T-helper 1 cell treated with Interleukin-12 subunit alpha and Interleukin-12 subunit beta and Interleukin-4 antibody, amounts not matched to agents 30 μg/mL and 1 μg/mL, for 36 hours (primary cell): ENCODE measurements around the gene ITSN1.
"Not testable (repeated sequence)": the region's sequence is repeated elsewhere in the genome, so short reads cannot be mapped to it uniquely, and the experiment has no call there.

Source experiments
- H3K27ac Mint-ChIP-seq: one replicate; pipeline ENCODE4 v1.8.0; 2021; ENCODE audit warnings: mild to moderate bottlenecking, mixed read lengths
- H3K27me3 Mint-ChIP-seq: one replicate; pipeline ENCODE4 v1.8.0; 2021; ENCODE audit warnings: low read depth, mixed read lengths
- H3K36me3 Mint-ChIP-seq: one replicate; pipeline ENCODE4 v1.8.0; 2021; ENCODE audit warnings: low read depth, mixed read lengths
- H3K4me1 Mint-ChIP-seq: one replicate; pipeline ENCODE4 v1.8.0; 2021; ENCODE audit warnings: low read depth, mixed read lengths
- H3K4me3 Mint-ChIP-seq: one replicate; pipeline ENCODE4 v1.8.0; 2021; ENCODE audit warnings: mild to moderate bottlenecking, moderate library complexity, mixed read lengths
- H3K9me3 Mint-ChIP-seq: one replicate; pipeline ENCODE4 v1.8.0; 2021; ENCODE audit warnings: mixed read lengths

The ITSN1 gene

GRCh38 chr21:33703750-33704606 lies 61.7 kb downstream of the ITSN1 start:
- Mint-ChIP-seq H3K36me3 (no peaks in the 10 kb centered on the region), H3K4me1 (peaks cover 6% of the 10 kb centered on the region), H3K4me3 (no peak overlapping the region), H3K27ac (peak overlapping the region; percentile 54), H3K9me3 (peaks cover 3% of the 10 kb centered on the region), H3K27me3 (no peaks in the 10 kb centered on the region)

DNA sequence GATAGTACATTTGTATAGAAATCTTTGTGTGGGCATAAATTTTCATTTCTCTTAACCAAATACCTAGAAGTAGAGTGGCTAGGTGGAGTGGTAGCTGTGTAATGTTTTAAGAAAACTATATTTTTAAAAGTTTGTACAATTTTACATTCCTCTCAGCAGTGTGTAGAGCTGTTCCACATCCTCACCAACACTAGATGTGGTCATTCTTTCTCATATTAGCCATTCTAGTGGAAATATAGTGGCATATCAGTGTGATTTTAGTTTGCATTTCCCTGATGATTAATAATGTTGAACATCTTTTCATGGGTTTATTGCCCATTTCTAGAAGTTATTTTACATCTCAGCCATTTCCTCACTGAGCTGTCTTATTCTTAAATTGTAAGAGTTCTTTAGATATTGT lies 65.5 kb downstream of the ITSN1 start:
- H3K4me3 Mint-ChIP-seq, result no peak overlapping the region
- no peaks in the 10 kb centered on the region for H3K27me3 Mint-ChIP-seq
- peaks cover 6% of the 10 kb centered on the region for H3K4me1 Mint-ChIP-seq
- H3K36me3 Mint-ChIP-seq, result no peaks in the 10 kb centered on the region
- peaks cover 7% of the 10 kb centered on the region for H3K9me3 Mint-ChIP-seq
- no peak overlapping the region for H3K27ac Mint-ChIP-seq

DNA sequence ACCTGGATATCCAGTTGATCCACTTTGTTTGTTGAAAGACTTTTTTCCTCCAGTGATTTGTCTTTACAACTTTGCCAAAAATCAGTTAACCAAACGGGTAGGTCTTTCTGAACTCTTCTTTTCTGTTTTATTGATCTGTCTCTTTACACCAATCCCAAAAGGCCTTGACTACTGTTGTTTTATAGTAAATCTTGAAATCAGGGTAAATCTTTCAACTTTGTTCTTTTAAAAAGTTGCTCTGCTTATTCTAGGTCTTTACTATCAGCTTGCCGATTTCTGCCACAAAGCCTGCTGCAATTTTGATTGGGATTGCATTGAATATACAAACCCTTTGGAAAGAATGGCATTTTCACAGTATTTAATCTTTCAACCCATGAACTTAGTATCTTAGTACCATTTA lies 66.6 kb downstream of the ITSN1 start:
- peaks cover 5% of the 10 kb centered on the region for H3K4me1 Mint-ChIP-seq
- no peak overlapping the region for H3K4me3 Mint-ChIP-seq
- peaks cover 7% of the 10 kb centered on the region for H3K9me3 Mint-ChIP-seq
- H3K36me3 Mint-ChIP-seq, result no peaks in the 10 kb centered on the region
- no peaks in the 10 kb centered on the region for H3K27me3 Mint-ChIP-seq
- no peak overlapping the region for H3K27ac Mint-ChIP-seq

- peaks cover 7% of the 10 kb centered on the region for H3K9me3 Mint-ChIP-seq
- no peaks in the 10 kb centered on the region for H3K4me1 Mint-ChIP-seq
- peaks cover 3% of the 10 kb centered on the region for H3K27me3 Mint-ChIP-seq
- no peak overlapping the region for H3K27ac Mint-ChIP-seq
- no peak overlapping the region for H3K4me3 Mint-ChIP-seq
- H3K36me3 Mint-ChIP-seq, result no peaks in the 10 kb centered on the region
These were observed 69.9 kb downstream of the ITSN1 start for GRCh38 chr21:33712022-33712803.

- H3K4me3 Mint-ChIP-seq, result no peak overlapping the region
- H3K4me1 Mint-ChIP-seq, result no peaks in the 10 kb centered on the region
- no peaks in the 10 kb centered on the region for H3K36me3 Mint-ChIP-seq
- no peaks in the 10 kb centered on the region for H3K27me3 Mint-ChIP-seq
- H3K27ac Mint-ChIP-seq, result no peak overlapping the region
- H3K9me3 Mint-ChIP-seq, result no peaks in the 10 kb centered on the region
These were observed 78.8 kb downstream of the ITSN1 start for GRCh38 chr21:33721081-33721480.

DNA sequence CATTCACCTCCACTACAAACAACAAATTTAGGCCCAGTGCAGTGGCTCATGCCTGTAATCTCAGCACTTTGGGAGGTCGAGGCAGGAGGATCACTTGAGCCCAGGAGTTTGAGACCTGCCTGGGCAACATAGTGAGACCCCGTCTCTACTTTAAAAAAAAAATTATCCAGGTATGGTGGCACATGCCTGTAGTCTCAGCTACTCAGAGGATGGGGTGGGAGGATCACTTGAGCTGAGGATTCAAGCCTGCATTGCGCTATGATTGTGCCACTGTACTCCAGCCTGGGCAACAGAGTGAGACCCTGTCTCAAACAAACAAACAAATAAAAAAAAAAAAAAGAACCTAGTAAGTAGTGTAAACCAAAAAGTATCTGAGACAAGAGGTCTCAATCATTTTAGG lies 86.8 kb downstream of the ITSN1 start:
- not testable (repeated sequence) for H3K9me3 Mint-ChIP-seq, H3K4me3 Mint-ChIP-seq, H3K27ac Mint-ChIP-seq

DNA sequence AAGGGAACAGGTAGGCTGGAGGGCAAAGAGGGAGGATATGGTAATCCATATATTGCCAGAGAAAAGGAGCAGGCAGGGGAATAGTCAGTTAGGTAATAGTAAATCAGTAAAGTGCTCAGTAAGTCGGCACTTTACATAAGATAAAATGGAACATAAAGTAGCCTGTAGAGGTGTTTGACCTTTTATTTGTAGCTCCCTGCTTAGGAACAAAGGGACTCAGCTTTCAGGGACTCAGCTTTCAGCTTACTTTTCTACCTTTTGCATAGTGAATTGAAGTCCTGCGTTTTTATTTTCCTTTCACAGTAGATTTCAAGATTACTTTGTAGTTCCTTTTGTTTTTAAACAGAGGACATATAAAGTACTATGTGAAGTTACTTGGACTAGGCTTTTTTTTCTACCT lies 87.3 kb downstream of the ITSN1 start:
- Mint-ChIP-seq H3K27me3 (no peaks in the 10 kb centered on the region), H3K36me3 (no peaks in the 10 kb centered on the region), H3K27ac (no peak overlapping the region), H3K9me3 (no peaks in the 10 kb centered on the region), H3K4me3 (no peak overlapping the region), H3K4me1 (no peaks in the 10 kb centered on the region)

More for the DNA sequence above, 86.8 kb downstream of the ITSN1 start:
- H3K36me3 Mint-ChIP-seq, H3K4me1 Mint-ChIP-seq, H3K27me3 Mint-ChIP-seq: not testable (repeated sequence)

DNA sequence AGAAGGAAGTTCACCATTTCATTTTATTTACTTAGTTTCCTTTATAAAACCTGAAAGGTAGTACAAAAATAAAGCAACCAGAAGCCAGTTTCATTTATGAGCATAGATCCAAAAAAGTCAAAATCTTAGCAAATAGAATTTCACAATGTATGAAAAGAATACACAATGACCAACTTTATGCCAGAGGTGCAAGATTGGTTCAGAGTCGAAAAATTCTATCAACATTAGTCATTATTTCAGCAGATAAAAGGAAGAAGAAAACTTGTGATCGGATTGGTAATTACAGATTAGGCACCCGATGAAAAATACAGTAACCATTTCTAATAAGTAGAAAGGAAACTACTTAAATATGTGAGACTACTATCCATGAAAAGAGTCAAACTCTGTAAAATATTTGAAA lies 89.1 kb downstream of the ITSN1 start:
- Mint-ChIP-seq H3K27ac (no peak overlapping the region), H3K9me3 (no peaks in the 10 kb centered on the region), H3K4me3 (no peak overlapping the region), H3K4me1 (no peaks in the 10 kb centered on the region), H3K36me3 (no peaks in the 10 kb centered on the region), H3K27me3 (no peaks in the 10 kb centered on the region)

GRCh38 chr21:33732038-33732437 lies 89.7 kb downstream of the ITSN1 start:
- no peaks in the 10 kb centered on the region for H3K9me3 Mint-ChIP-seq
- H3K4me3 Mint-ChIP-seq, result no peak overlapping the region
- no peak overlapping the region for H3K27ac Mint-ChIP-seq
- no peaks in the 10 kb centered on the region for H3K36me3 Mint-ChIP-seq
- no peaks in the 10 kb centered on the region for H3K27me3 Mint-ChIP-seq
- no peaks in the 10 kb centered on the region for H3K4me1 Mint-ChIP-seq

DNA sequence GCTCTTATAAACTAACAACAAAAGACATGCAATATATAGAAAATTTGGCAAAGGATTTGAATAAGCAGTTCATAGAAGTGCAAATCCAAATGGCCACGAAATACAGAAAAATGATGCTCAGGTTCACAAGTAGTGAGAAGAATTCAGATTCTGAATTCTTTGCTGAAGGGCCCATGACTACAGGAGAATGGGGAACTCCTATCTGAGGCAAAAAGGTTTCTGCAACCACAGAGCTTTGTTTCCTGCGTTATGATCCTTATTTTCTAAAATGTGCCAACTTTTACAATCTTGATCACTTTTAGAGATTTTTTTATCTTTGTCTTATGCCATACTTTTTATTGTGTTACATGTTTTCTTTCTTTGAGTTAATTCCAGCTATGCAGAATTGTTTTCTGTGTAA lies 91.3 kb downstream of the ITSN1 start:
- Mint-ChIP-seq H3K9me3 (no peaks in the 10 kb centered on the region), H3K36me3 (no peaks in the 10 kb centered on the region), H3K4me3 (no peak overlapping the region), H3K4me1 (no peaks in the 10 kb centered on the region), H3K27ac (no peak overlapping the region), H3K27me3 (no peaks in the 10 kb centered on the region)

DNA sequence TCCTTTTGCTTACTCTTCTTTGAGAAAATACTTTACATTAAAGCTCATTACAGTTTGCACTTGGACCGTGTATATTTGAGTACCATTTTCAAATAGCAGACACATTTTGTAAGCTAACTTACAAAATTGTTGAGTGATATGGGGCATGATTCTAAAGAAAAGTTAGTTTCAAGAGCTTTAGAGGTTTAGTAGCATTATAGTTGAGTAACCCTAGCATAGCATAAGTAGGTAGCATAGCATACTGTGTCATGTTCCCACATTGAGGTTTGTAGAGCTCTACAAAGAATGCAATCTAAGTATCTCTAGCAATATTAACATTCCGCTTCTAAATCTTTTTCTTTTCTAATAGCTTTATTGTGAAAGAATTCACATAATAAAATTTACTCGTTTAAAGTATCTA lies 92.0 kb downstream of the ITSN1 start:
- Mint-ChIP-seq H3K27me3 (no peaks in the 10 kb centered on the region), H3K36me3 (no peaks in the 10 kb centered on the region), H3K27ac (no peak overlapping the region), H3K4me3 (no peak overlapping the region), H3K9me3 (no peaks in the 10 kb centered on the region), H3K4me1 (no peaks in the 10 kb centered on the region)

DNA sequence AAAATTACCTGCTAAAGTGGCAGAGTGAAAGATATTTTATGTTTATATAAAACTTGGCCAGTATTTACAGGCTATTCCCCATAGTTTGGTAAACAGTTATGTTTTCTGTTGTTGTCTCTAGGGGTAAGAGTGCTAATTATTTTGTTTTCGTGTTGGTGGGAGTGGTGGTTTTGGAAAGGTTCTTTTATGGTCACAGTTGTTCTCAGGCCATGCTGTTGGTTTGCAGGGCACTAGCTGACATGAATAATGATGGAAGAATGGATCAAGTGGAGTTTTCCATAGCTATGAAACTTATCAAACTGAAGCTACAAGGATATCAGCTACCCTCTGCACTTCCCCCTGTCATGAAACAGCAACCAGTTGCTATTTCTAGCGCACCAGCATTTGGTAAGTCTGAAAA lies 92.5 kb downstream of the ITSN1 start:
- no peaks in the 10 kb centered on the region for H3K4me1 Mint-ChIP-seq
- H3K9me3 Mint-ChIP-seq, result no peaks in the 10 kb centered on the region
- H3K4me3 Mint-ChIP-seq, result no peak overlapping the region
- H3K27me3 Mint-ChIP-seq, result no peaks in the 10 kb centered on the region
- H3K36me3 Mint-ChIP-seq, result no peaks in the 10 kb centered on the region
- no peak overlapping the region for H3K27ac Mint-ChIP-seq

DNA sequence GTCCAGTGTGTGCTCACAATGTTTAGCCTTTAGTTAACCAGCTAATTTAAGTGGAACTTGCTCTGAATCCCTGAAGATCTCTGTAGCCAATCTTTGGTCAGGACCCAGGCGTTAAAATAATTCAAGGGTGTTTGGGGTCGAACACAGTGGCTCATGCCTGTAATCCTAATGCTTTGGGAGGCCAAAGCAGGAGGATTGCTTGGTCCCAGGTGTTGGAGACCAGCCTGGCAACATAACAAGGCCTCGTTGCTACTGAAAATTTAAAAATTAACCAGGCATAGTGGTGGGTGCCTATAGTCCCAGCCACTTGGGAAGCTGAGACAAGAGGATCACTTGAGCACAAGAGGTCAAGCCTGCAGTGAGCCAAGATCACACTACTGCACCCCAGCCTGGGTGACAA lies 94.3 kb downstream of the ITSN1 start:
- Mint-ChIP-seq H3K4me1 (no peaks in the 10 kb centered on the region), H3K27ac (no peak overlapping the region), H3K36me3 (no peaks in the 10 kb centered on the region), H3K4me3 (no peak overlapping the region), H3K27me3 (no peaks in the 10 kb centered on the region), H3K9me3 (no peaks in the 10 kb centered on the region)

- Mint-ChIP-seq H3K36me3 (no peaks in the 10 kb centered on the region), H3K9me3 (no peaks in the 10 kb centered on the region), H3K27me3 (no peaks in the 10 kb centered on the region), H3K4me1 (no peaks in the 10 kb centered on the region), H3K4me3 (no peak overlapping the region), H3K27ac (no peak overlapping the region)
These were observed 97.4 kb downstream of the ITSN1 start for GRCh38 chr21:33739701-33740100.

DNA sequence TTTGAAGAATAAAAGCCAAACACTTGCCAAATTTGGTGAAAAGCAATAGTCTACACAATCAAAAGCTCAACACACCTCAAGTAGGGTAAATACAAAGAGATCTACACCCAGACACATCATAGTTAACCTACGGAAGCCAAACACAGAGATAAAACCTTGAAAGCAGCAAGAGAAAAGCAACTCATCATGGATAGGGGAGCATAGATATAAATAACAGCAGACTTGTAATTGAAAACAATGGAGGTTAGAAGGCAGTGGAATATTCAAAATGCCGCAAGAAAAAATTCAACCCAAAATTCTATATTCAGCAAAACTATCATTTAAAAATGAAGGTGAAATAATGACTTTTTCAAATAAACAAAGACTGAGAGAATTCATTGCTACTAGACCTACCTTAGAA lies 105.1 kb downstream of the ITSN1 start:
- Mint-ChIP-seq H3K36me3 (no peaks in the 10 kb centered on the region), H3K4me3 (no peak overlapping the region), H3K4me1 (no peaks in the 10 kb centered on the region), H3K9me3 (peaks cover 16% of the 10 kb centered on the region), H3K27me3 (no peaks in the 10 kb centered on the region), H3K27ac (no peak overlapping the region)
